ENCODE results near the gene PPM1E.

DNA sequence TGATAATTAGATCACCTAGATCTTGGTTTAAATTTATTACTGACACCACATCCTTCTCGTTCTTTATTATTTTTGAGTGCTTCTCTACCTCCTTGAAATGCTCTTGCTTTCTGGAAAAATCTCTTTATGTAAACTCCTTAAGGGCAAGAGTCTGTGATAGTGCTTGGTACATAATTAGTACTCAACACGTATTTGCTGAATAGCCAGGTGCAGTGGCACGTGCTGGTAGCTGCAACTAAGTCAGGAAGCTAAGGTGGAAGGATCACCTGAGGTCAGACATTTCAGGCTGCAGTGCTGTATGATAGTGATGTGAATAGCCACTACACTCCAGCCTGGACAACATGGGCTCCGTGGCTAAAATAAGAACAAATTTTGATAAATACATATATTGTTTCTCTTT, 63.0 kb downstream of the PPM1E start:
- TF ChIP-seq, protein P1, sequence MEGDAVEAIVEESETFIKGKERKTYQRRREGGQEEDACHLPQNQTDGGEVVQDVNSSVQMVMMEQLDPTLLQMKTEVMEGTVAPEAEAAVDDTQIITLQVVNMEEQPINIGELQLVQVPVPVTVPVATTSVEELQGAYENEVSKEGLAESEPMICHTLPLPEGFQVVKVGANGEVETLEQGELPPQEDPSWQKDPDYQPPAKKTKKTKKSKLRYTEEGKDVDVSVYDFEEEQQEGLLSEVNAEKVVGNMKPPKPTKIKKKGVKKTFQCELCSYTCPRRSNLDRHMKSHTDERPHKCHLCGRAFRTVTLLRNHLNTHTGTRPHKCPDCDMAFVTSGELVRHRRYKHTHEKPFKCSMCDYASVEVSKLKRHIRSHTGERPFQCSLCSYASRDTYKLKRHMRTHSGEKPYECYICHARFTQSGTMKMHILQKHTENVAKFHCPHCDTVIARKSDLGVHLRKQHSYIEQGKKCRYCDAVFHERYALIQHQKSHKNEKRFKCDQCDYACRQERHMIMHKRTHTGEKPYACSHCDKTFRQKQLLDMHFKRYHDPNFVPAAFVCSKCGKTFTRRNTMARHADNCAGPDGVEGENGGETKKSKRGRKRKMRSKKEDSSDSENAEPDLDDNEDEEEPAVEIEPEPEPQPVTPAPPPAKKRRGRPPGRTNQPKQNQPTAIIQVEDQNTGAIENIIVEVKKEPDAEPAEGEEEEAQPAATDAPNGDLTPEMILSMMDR (IDR thresholded peaks at IDR 0.05): no peak
- no peak for TF ChIP-seq POLR2A (IDR thresholded peaks at IDR 0.05)

Data from body of pancreas (tissue), 4 donors.